HG03025 (cell line): Measurements from ENCODE around the gene GDF15.

ENCODE experiments used
- ATAC-seq: cut with Tn5 transposase; IDR thresholded peaks from one replicate; pipeline ENCODE4 v1.9.1; 2021; ENCODE audit warnings: mild to moderate bottlenecking, moderate library complexity; ENCODE audit not compliant: unreplicated experiment, low FRiP score

Gene GDF15

GRCh38 chr19:18428787-18429674 is 43.1 kb downstream of the GDF15 start:
- no peak for ATAC-seq

- ATAC-seq, result no peak
Measured at GRCh38 chr19:18429717-18430416, 43.9 kb downstream of the GDF15 start.

- no peak for ATAC-seq
Measured at GRCh38 chr19:18430417-18431144, 44.6 kb downstream of the GDF15 start.

- no peak for ATAC-seq
Measured at GRCh38 chr19:18431351-18432197, 45.6 kb downstream of the GDF15 start.

GRCh38 chr19:18432275-18433014 is 46.5 kb downstream of the GDF15 start:
- no peak for ATAC-seq

- no peak for ATAC-seq
Measured at GRCh38 chr19:18433015-18433691, 47.2 kb downstream of the GDF15 start.

- ATAC-seq, result no peak
Measured at GRCh38 chr19:18433735-18434398, 47.9 kb downstream of the GDF15 start.

- ATAC-seq, result no peak
Measured at GRCh38 chr19:18434411-18435175, 48.6 kb downstream of the GDF15 start.

GRCh38 chr19:18435178-18435841 is 49.4 kb downstream of the GDF15 start:
- no peak for ATAC-seq

GRCh38 chr19:18435842-18436670 is 50.1 kb downstream of the GDF15 start:
- no peak for ATAC-seq

GRCh38 chr19:18436671-18437490 is 50.9 kb downstream of the GDF15 start:
- ATAC-seq, result no peak

- no peak for ATAC-seq
Measured at GRCh38 chr19:18437491-18438330, 51.8 kb downstream of the GDF15 start, which contains the start of gene ISYNA1. TSS of gene ISYNA1 (minus strand) at chr19:18438133. CDS start at chr19:18437979, 154 bp downstream.

GRCh38 chr19:18438331-18439024 is 52.5 kb downstream of the GDF15 start:
- no peak for ATAC-seq
